Transverse colon (tissue), 4 donors: ENCODE data around the gene NCS1.

Experiments
- CTCF ChIP-seq, 5 experiments: fragments of 200-600 bp in 3 of 5; fragments of 450-650 bp in 2 of 5; sonication (generic) in 3 of 5; IDR thresholded peaks; 1 replicate in 2 of 5; 2 replicates in 3 of 5; pipeline ENCODE4 v1.5.1; 2016 to 2017; ENCODE audit warnings: antibody characterized with exemption in 5 of 5, inconsistent platforms in 3 of 5, mild to moderate bottlenecking in 2 of 5, moderate library complexity in 1 of 5
- EP300 ChIP-seq: sonication (generic); formaldehyde crosslinking; IDR thresholded peaks from one replicate; pipeline ENCODE4 v1.6.1; 2017; ENCODE audit warnings: antibody characterized with exemption, low read depth
- POLR2A ChIP-seq: fragments of 450-650 bp; IDR thresholded peaks from one replicate; pipeline ENCODE4 v1.6.1; 2016; ENCODE audit warnings: antibody characterized with exemption, mild to moderate bottlenecking, moderate library complexity
- POLR2AphosphoS5 ChIP-seq, 3 donors: sonication (generic); formaldehyde crosslinking; IDR thresholded peaks; one replicate each; pipeline ENCODE4 v1.6.1; 2016; ENCODE audit warnings: antibody characterized with exemption in 3 of 3

- TF ChIP-seq POLR2A (no peak), CTCF (IDR thresholded peaks at IDR 0.05) (no peak), POLR2AphosphoS5 (IDR thresholded peaks at IDR 0.05) (no peak), EP300 (no peak)
Measured at GRCh38 chr9:130271473-130271872, 99.3 kb downstream of the NCS1 start.
